C4-2B (cell line): ENCODE measurements around the gene MUTYH.

Source experiments
- CTCF ChIP-seq: fragments of 450-650 bp; conservative IDR thresholded peaks from 2 replicates; pipeline ENCODE4 v1.5.1; 2017; ENCODE audit warnings: mild to moderate bottlenecking
- ZFX ChIP-seq: fragments of 450-650 bp; IDR thresholded peaks from 2 replicates; pipeline ENCODE4 v1.6.1; 2017

- TF ChIP-seq CTCF (no peak), ZFX (no peak)
These were observed 13.3 kb downstream of the MUTYH start, which contains the start of gene HPDL for GRCh38 chr1:45326627-45327623.
